Germinal center (tissue), 1 donor: ENCODE results near the gene SPAG4.
A peak's percentile ranks its signal among the peaks of the same experiment; 100 is the strongest.

ENCODE experiments used
- DNase-seq: peaks from one replicate; pipeline ENCODE4 v3.0.0; 2012; ENCODE audit warnings: mixed read lengths, low spot score

The SPAG4 gene

DNA sequence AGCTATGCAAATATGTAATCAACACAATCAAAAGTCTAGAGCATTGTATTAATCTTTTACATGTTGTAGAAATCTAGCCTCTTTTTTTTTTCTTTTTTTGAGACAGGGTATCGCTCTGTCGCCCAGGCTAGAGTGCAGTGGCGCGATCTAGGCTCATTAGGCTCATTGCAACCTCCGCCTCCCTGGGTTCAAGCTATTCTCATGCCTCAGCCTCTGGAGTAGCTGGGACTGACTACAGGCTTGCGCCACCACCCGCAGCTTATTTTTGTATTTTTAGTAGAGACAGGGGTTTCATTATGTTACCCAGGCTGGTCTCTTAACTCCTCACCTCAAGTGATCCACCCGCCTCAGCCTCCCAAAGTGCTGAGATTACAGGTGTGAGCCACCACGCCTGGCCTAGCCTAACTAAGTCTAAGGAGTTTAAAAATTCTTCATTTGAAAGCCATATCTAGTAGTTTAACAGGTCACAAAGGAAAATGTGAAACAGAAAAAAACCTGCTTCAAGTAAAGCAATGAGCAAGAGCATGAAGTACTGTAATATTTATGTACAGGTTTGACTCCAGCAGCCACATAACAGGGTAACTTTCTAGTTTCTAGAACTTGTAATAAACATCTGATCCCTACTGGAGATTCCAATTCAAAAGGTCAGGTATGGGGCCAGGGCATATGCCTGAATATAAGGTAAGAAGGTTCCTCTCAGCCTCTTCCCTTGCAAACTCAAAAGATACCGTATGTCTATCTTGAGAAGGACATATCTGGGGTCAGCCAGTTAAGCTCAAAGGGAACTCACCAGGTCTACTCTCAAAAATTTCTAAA, 44.7 kb downstream of the SPAG4 start:
- no peak for DNase-seq

DNA sequence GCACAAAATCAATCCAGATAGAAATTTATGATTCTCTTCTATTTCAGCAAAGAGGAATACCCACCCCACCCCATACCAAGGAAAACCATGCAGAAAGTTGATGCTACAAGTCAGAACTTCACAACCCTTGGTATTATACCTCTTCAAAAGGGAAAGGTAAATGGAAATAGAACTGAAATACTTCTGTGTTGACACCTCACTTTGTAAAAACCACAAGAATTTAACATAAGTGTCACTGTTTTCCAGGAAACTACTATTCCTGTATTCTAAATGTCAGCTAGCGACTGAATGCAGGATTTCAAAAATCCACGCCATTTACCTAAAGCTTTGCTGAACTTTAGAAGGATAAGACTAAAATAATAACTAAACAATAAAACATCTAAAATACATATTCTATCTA, 45.4 kb downstream of the SPAG4 start:
- DNase-seq = no peak

DNA sequence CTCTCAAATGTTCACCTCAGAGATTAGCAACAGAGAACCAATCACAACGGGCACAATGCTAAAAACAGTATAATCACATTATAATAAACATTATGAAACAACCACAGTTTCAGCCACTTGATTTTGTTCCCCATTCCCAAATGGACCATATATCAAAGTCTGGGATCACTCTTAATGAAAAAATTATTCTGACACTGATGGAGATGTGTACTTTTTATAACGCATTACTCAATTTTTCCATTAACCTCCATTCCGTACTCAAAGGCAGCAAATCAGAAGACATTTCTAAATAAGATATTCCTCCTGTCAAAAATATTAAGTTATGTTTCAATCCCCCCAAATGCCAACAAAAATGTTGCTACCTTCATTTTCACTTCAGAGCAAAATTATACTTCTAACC, 46.3 kb downstream of the SPAG4 start:
- DNase-seq = no peak

DNA sequence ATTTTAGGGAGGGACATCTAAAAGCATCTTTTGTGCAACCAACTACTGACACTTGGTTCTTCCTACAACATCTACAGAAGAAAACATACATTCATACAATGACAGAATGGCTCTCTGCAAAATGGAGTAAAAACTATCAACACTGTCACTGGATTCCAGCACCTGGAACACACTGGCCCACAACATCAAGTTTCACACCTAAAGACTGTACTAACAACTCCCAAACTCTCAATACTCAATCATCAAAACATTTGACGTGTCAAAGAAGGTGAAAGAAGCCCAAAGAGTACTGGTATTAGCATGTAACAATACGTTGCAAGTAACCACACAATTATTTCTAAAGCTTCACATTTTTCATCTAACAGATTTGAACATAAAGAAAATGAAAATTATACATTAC, 46.9 kb downstream of the SPAG4 start:
- DNase-seq = no peak

DNA sequence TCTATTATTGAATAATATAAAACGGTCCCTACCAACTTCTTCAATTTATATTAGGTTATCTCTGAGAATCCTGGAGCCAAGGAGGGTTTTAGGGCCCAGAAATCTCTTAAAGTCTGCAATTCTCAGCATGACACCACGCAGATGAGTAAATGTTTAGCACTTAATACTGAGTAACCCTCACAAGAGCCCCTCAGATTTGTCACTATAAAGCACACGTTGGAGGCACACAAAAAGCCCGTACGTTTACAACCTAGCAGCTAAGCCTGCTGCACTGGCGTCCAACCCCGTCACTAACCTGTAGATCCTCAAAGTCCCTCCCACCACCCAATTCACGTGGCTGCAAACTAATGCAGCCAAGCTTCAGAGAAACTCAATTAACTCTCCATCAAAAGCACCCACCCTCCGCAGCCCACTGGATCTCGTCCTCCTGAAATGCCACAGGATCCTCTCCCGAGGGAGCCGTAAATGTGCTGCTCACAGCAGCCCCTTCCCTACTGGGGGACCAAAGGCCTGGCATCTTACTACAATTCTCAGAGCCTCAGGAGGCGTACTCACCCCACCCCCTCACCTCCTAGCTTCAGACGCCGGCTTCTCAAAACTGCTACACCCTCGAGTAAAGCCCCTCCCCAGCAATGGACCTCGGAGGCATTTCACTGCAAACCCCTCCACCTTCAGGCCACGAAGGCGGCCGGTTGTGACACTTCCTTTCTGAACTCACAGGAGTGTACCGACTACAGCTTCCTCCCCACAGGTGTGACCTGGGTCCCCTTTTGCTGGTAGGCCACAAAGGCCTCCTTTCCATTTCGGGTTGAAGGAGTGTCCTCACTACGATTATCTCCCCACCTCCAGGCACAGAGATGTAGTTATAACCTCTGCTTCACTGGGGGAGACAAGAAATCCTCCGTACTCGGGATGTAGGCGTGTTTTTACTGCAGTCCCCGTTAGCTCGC, 48.2 kb downstream of the SPAG4 start:
- DNase-seq = peak; percentile 75

DNA sequence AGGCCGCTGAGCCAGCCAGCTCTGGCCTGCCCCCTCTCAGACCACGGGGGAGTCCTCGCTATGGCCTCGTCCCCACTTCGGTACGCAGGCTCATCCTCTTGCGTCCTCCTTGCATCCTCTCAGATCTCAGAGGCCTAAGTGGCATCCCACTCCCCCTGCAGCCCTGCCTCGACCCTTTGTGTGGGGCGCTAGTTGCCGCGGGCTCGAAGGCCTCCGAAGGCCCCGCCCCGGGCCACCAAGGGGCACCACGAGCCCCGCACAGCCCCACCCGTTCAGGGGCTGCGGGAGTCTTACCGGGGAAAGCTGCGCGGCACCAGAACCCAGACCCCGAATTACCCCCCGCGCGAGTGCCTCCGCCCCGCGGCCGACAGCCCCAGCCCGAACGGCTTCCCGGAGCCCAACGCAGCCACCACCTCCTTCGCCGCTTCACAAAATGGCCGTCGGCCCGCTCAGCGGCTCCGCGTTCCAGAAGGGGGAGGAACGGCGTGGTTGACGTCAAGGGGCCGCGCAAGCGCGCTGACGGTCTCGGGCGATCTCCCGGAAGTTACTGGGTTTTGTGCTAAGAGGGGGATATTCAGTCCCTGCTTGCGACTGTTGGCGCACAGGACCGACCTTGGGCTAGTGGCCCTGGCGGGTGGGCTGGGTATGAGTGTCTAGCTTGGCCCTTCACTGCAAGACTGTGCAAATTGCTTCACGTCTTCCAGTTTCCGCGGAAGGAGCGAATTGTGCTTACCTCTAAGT, 49.0 kb downstream of the SPAG4 start, which contains the start of the genes CPNE1 and RBM12:
CPNE1 (minus strand) TSS at position 435 of the 741 bp plus-strand sequence. CDS start 31,977 bp downstream, outside the sequence.
RBM12 (minus strand) TSS at position 435 of the 741 bp plus-strand sequence. CDS start 9,578 bp downstream, outside the sequence.
- DNase-seq = peak; percentile 98

DNA sequence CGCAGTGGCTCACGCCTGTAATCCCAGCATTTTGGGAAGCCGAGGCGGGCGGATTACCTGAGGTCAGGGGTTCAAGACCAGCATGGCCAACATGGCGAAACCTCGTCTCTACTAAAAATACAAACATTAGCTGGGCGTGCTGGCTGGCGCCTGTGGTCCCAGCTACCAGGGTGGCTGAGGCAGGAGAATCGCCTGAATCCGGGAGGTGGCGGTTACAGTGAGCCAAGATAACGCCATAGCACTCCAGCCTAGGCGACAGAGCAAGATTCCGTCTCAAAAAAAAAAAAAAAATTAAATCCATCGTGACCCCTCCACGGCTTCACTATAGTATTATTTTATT, 50.3 kb downstream of the SPAG4 start:
- DNase-seq = no peak

DNA sequence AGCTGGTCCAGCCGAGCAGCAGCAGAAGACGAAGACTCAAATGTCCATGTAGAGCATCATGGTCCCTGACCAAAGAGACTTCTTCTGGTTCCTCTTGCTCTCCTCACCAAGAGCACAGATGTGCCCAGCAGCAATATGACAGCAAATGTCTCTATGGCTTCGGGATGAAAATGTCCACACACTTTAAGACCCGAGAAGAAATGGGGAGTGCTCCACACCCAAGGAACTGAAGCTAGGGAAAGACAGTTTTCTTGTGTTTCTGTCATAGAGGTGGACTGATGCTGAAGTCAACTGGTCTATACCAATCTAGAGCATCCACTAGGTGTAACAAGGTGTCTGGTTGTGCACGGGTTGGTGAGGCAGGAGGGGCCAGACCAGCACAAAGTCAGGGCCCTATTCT, 53.6 kb downstream of the SPAG4 start:
- DNase-seq = no peak

DNA sequence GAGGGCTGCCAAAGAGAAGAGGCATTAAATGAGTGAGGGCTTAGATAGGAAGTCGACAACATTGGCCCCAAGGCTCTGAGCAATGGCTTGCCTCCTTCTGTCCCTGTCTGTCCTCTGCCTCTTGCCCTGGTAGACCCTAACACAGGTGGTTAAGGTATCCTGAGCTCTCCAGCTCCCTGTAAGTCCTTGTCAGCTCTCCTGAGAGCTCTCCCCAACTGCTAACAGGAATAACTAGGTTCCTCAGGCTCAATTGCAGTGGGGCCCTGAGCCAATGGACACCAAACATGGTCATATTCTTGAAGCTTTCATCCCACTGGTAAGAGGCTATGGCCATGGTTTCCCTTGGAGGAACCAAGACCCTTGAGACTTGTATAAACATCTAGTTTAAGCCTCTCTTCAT, 54.1 kb downstream of the SPAG4 start:
- DNase-seq = no peak
